ENCODE data around the gene PTTG2.

Gene PTTG2

DNA sequence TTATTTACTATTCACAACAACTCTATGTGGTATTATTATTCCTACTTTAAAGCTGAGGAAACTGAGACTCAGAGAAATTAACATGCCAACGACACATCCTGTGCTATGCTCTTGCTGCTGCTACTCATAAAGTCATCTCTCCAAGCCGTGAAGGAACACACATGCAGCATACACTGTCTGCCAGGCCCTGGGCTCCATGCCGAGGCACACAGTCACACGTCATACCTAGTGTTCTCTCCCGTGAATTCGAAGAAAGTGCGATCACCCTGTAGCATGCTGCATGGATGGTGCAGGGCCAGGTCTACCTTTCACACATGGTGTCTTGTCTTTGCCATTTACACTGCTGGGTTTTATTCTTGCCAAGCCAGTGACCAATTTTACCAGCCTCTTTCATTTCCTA is 35.3 kb upstream of the PTTG2 start:
- TF ChIP-seq NFIC (IDR thresholded peaks at IDR 0.05) (no peak), YY1 (IDR thresholded peaks at IDR 0.05; ENCODE audit: low read depth) (no peak), FOXM1 (IDR thresholded peaks at IDR 0.05; ENCODE audit: borderline replicate concordance, low read depth) (no peak), TAF1 (IDR thresholded peaks at IDR 0.05; ENCODE audit: low read depth) (no peak), EGR1 (IDR thresholded peaks at IDR 0.05) (no peak), CEBPB (IDR thresholded peaks at IDR 0.05) (no peak), TCF12 (IDR thresholded peaks at IDR 0.05; ENCODE audit: low read depth) (no peak)
- TF ChIP-seq, protein P1, sequence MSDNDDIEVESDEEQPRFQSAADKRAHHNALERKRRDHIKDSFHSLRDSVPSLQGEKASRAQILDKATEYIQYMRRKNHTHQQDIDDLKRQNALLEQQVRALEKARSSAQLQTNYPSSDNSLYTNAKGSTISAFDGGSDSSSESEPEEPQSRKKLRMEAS (IDR thresholded peaks at IDR 0.05), result no peak

DNA sequence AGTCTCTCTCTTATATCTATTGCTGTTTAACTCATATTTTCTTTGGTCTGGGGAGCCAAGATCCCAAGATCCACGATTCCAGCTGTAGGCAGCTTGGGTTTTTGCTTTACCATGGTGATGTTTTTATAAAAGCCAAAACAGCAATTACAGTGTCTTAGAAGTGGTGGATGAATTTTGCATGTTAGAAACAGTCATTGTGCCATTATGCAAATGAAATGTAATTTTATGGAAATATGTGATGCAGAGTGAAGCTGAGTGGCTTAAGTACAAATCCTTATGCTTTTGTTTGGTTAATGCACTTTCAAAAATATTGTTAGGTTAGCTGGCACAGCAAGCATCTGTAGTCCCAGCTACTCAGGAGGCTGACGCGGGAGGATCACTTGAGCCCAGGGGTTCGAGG is 32.8 kb upstream of the PTTG2 start:
- no peak for TF ChIP-seq EP300 (IDR thresholded peaks at IDR 0.05; ENCODE audit: borderline replicate concordance)
- no peak for TF ChIP-seq CREB1 (IDR thresholded peaks at IDR 0.05; ENCODE audit: low read depth)
- TF ChIP-seq, protein P2, sequence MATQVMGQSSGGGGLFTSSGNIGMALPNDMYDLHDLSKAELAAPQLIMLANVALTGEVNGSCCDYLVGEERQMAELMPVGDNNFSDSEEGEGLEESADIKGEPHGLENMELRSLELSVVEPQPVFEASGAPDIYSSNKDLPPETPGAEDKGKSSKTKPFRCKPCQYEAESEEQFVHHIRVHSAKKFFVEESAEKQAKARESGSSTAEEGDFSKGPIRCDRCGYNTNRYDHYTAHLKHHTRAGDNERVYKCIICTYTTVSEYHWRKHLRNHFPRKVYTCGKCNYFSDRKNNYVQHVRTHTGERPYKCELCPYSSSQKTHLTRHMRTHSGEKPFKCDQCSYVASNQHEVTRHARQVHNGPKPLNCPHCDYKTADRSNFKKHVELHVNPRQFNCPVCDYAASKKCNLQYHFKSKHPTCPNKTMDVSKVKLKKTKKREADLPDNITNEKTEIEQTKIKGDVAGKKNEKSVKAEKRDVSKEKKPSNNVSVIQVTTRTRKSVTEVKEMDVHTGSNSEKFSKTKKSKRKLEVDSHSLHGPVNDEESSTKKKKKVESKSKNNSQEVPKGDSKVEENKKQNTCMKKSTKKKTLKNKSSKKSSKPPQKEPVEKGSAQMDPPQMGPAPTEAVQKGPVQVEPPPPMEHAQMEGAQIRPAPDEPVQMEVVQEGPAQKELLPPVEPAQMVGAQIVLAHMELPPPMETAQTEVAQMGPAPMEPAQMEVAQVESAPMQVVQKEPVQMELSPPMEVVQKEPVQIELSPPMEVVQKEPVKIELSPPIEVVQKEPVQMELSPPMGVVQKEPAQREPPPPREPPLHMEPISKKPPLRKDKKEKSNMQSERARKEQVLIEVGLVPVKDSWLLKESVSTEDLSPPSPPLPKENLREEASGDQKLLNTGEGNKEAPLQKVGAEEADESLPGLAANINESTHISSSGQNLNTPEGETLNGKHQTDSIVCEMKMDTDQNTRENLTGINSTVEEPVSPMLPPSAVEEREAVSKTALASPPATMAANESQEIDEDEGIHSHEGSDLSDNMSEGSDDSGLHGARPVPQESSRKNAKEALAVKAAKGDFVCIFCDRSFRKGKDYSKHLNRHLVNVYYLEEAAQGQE (IDR thresholded peaks at IDR 0.05; ENCODE audit: low read depth), result no peak
- no peak for TF ChIP-seq RAD21 (IDR thresholded peaks at IDR 0.05; ENCODE audit: low read depth)
- TF ChIP-seq EGR1 (IDR thresholded peaks at IDR 0.05), result no peak
- no peak for TF ChIP-seq ZBTB7A (IDR thresholded peaks at IDR 0.05; ENCODE audit: low read depth)
- TF ChIP-seq FOXM1 (IDR thresholded peaks at IDR 0.05; ENCODE audit: borderline replicate concordance, low read depth), result no peak
- TF ChIP-seq TEAD4 (IDR thresholded peaks at IDR 0.05), result no peak
- TF ChIP-seq, protein P3, sequence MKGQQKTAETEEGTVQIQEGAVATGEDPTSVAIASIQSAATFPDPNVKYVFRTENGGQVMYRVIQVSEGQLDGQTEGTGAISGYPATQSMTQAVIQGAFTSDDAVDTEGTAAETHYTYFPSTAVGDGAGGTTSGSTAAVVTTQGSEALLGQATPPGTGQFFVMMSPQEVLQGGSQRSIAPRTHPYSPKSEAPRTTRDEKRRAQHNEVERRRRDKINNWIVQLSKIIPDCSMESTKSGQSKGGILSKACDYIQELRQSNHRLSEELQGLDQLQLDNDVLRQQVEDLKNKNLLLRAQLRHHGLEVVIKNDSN (IDR thresholded peaks at IDR 0.05), result no peak
- TF ChIP-seq TAF1 (IDR thresholded peaks at IDR 0.05; ENCODE audit: low read depth), result no peak
- TF ChIP-seq, protein P1 (IDR thresholded peaks at IDR 0.05), result no peak

DNA sequence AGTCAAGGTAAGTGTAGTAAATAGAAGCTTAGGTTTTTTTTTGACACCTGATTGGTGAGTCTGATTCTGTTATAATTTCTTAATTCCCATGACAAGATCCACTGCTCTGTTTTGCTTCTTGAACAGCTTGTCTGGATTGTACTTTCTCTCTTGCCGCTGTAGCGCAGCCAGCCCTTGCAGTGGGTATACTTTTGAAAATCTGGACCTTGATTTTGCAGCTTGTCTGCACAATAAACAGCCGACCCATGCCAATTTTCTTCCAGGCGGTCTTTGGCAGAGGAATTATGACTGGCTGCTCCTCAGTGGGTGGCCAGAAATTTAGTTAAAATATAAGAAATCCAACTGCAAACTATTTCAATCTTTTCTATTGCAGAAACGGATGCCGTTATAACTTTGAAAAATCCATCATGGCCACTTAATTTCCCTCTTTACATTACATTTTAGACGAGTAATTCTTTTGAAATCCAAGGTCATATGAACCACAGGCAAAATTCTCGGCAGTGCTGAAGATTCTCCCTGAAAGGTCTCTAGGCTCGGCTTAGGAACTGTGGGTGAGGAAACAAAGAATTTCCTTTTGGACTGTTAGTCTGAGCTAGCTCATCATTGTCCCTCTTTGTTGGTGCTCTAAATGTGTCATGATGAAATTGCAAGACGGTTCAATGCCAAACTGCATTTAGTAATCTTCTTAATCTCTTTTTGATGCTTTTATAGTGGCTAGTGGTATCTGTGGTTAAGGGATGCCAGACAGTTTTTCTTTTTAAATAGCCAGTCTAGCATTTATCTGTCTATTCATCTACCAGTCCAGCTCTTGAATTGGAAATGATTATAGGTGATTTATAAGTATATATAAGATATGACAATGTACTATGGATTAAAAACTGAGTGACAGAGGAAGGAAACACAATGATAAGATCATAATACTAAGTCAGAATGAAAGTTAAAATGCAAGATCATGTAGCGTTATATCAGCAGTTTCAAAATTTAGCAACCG is 31.5 kb upstream of the PTTG2 start:
- TF ChIP-seq EP300 (IDR thresholded peaks at IDR 0.05; ENCODE audit: borderline replicate concordance) (no peak), TEAD4 (IDR thresholded peaks at IDR 0.05) (no peak), FOXM1 (IDR thresholded peaks at IDR 0.05; ENCODE audit: borderline replicate concordance, low read depth) (no peak), TCF12 (IDR thresholded peaks at IDR 0.05; ENCODE audit: low read depth) (no peak), ZBTB7A (IDR thresholded peaks at IDR 0.05; ENCODE audit: low read depth) (no peak), YY1 (IDR thresholded peaks at IDR 0.05; ENCODE audit: low read depth) (no peak), RAD21 (IDR thresholded peaks at IDR 0.05; ENCODE audit: low read depth) (no peak), CEBPB (IDR thresholded peaks at IDR 0.05) (no peak), CREB1 (IDR thresholded peaks at IDR 0.05; ENCODE audit: low read depth) (no peak)
- TF ChIP-seq, protein P1 (IDR thresholded peaks at IDR 0.05), result no peak
- TF ChIP-seq, protein P2 (IDR thresholded peaks at IDR 0.05; ENCODE audit: low read depth), result no peak

DNA sequence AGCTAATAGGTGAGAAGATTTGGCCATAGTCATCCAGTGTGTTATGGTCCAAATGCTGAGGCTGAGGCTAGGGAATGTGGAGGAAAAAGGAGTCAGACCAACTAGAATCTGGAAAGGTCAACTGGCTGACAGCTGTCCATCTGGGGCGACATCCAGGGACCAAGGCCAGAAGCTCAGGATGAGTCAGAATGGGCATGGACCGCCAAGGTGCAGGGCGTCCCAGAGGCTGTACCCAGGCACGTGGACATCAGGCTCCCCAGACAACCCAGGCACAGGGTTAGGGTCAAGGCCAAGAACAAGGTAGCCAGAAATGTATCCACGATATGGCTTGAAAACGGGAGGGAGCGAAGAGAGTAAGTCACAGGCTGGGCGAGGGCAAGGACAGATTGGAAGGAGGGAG is 26.1 kb upstream of the PTTG2 start:
- TF ChIP-seq NFIC (IDR thresholded peaks at IDR 0.05) (no peak), EP300 (IDR thresholded peaks at IDR 0.05; ENCODE audit: borderline replicate concordance) (no peak), TEAD4 (IDR thresholded peaks at IDR 0.05) (no peak), EGR1 (IDR thresholded peaks at IDR 0.05) (no peak), TAF1 (IDR thresholded peaks at IDR 0.05; ENCODE audit: low read depth) (no peak), TCF12 (IDR thresholded peaks at IDR 0.05; ENCODE audit: low read depth) (no peak), CREB1 (IDR thresholded peaks at IDR 0.05; ENCODE audit: low read depth) (no peak), RAD21 (IDR thresholded peaks at IDR 0.05; ENCODE audit: low read depth) (no peak), ZBTB7A (IDR thresholded peaks at IDR 0.05; ENCODE audit: low read depth) (no peak), FOXM1 (IDR thresholded peaks at IDR 0.05; ENCODE audit: borderline replicate concordance, low read depth) (no peak), YY1 (IDR thresholded peaks at IDR 0.05; ENCODE audit: low read depth) (no peak), CEBPB (IDR thresholded peaks at IDR 0.05) (no peak)
- TF ChIP-seq, protein P2 (IDR thresholded peaks at IDR 0.05; ENCODE audit: low read depth), result no peak
- TF ChIP-seq, protein P1 (IDR thresholded peaks at IDR 0.05), result no peak
- TF ChIP-seq, protein P3 (IDR thresholded peaks at IDR 0.05), result no peak
